HepG2 (cell line): Measurements from ENCODE around the gene VAC14. TPM values are rescaled to one million over a fixed set of nuclear protein-coding genes. Genes with fewer than 3 reads are reported as not detected.
A peak's percentile ranks its signal among the peaks of the same experiment; 100 is the strongest.

Experiments used
- ATF7 ChIP-seq, 2 experiments: fragments of 450-650 bp in 1 of 2; sonication (generic) in 1 of 2; formaldehyde crosslinking in 1 of 2; IDR thresholded peaks; 2 replicates each; pipeline versions ENCODE4 v1.4.0 to v1.6.1; 2016 to 2020; ENCODE audit warnings: antibody characterized with exemption in 1 of 2, mild to moderate bottlenecking in 1 of 2, missing genetic modification reagents in 1 of 2
- CHD4 ChIP-seq: fragments of 200-600 bp; sonication (generic); IDR thresholded peaks from 2 replicates; pipeline ENCODE4 v1.7.0; 2017; ENCODE audit warnings: mild to moderate bottlenecking, low read length, borderline replicate concordance
- HDAC1 ChIP-seq: sonication (generic); formaldehyde crosslinking; IDR thresholded peaks from 2 replicates; pipeline ENCODE4 v1.5.1; 2020; ENCODE audit warnings: mild to moderate bottlenecking, missing genetic modification reagents
- MIXL1 ChIP-seq: IDR thresholded peaks from 2 replicates; pipeline ENCODE4 v1.6.1; 2016
- NFIC ChIP-seq: IDR thresholded peaks from 2 replicates; pipeline ENCODE4 v1.6.1; 2012; ENCODE audit warnings: mild to moderate bottlenecking, low read length, inconsistent platforms
- PITX1 ChIP-seq: sonication (generic); formaldehyde crosslinking; IDR thresholded peaks from 2 replicates; pipeline ENCODE4 v1.5.1; 2020; ENCODE audit warnings: mild to moderate bottlenecking, missing genetic modification reagents
- SCMH1 ChIP-seq: sonication (generic); formaldehyde crosslinking; IDR thresholded peaks from 2 replicates; pipeline ENCODE4 v1.9.0; 2021; ENCODE audit warnings: missing genetic modification reagents, mild to moderate bottlenecking, borderline replicate concordance
- YEATS4 ChIP-seq: sonication (generic); formaldehyde crosslinking; IDR thresholded peaks from 2 replicates; pipeline ENCODE4 v1.4.0; 2020; ENCODE audit warnings: missing genetic modification reagents, borderline replicate concordance
- ZFP62 ChIP-seq: sonication (generic); formaldehyde crosslinking; IDR thresholded peaks from 2 replicates; pipeline ENCODE4 v1.4.0; 2020; ENCODE audit warnings: missing genetic modification reagents
- ZNF337 ChIP-seq: sonication (generic); formaldehyde crosslinking; IDR thresholded peaks from 2 replicates; pipeline ENCODE4 v1.5.1; 2020; ENCODE audit warnings: missing genetic modification reagents, low read depth, mild to moderate bottlenecking, borderline replicate concordance
- ZNF33B ChIP-seq: sonication (generic); formaldehyde crosslinking; IDR thresholded peaks from 2 replicates; pipeline ENCODE4 v1.5.1; 2020; ENCODE audit warnings: mild to moderate bottlenecking, missing genetic modification reagents
- ZNF7 ChIP-seq: IDR thresholded peaks from 2 replicates; pipeline ENCODE4 v1.6.1; 2016; ENCODE audit warnings: missing biosample characterization, missing genetic modification reagents
- ZSCAN25 ChIP-seq: sonication (generic); formaldehyde crosslinking; IDR thresholded peaks from 2 replicates; pipeline ENCODE4 v1.8.0; 2022; ENCODE audit warnings: mild to moderate bottlenecking, missing genetic modification reagents
- polyA plus RNA-seq, 8 experiments: library from polyadenylated mRNA; depleted of rRNA in 3 of 8; stranded (reverse) in 7 of 8; unstranded in 1 of 8; fragments of >200 nt; fragmentation: Illumina TruSeq in 4 of 8; extraction: Trizol in 4 of 8; gene quantifications; 2 replicates each; pipeline versions ENCODE4 v1.2.1 to v1.2.3, GENCODE V29; 2011 to 2016; ENCODE audit warnings: low read depth in 4 of 8, missing spikeins in 1 of 8, mixed read lengths in 1 of 8; ENCODE audit not compliant: insufficient read depth in 1 of 8
- total RNA-seq, 5 experiments: library from RNA; depleted of rRNA; stranded (reverse); fragments of >200 nt; fragmentation: Illumina TruSeq; extraction: Trizol; gene quantifications; 2 replicates each; pipeline ENCODE4 v1.2.3, GENCODE V29; 2016; ENCODE audit warnings: low read depth in 1 of 5
- TF ChIP-seq, protein P1 (sequence below): sonication (generic); formaldehyde crosslinking; IDR thresholded peaks from 2 replicates; pipeline ENCODE4 v1.4.0; 2020; ENCODE audit warnings: missing genetic modification reagents
- TF ChIP-seq, protein P2 (sequence below): IDR thresholded peaks from 2 replicates; pipeline ENCODE4 v1.6.1; 2012; ENCODE audit warnings: low read depth, low read length, improper control_type of control experiment
- TF ChIP-seq, protein P3 (sequence below): IDR thresholded peaks from 2 replicates; pipeline ENCODE4 v1.6.1; 2016; ENCODE audit warnings: low read depth, borderline replicate concordance
- TF ChIP-seq, protein P4 (sequence below): sonication (generic); formaldehyde crosslinking; IDR thresholded peaks from 2 replicates; pipeline ENCODE4 v1.5.1; 2020; ENCODE audit warnings: mild to moderate bottlenecking, missing genetic modification reagents, moderate library complexity

Gene VAC14
- total and polyA plus RNA-seq, 2 of the 13 experiments (the other 11 are each of a cell fraction or from before 2014, with no cell fraction given) = 23.5 to 24.6 TPM

DNA sequence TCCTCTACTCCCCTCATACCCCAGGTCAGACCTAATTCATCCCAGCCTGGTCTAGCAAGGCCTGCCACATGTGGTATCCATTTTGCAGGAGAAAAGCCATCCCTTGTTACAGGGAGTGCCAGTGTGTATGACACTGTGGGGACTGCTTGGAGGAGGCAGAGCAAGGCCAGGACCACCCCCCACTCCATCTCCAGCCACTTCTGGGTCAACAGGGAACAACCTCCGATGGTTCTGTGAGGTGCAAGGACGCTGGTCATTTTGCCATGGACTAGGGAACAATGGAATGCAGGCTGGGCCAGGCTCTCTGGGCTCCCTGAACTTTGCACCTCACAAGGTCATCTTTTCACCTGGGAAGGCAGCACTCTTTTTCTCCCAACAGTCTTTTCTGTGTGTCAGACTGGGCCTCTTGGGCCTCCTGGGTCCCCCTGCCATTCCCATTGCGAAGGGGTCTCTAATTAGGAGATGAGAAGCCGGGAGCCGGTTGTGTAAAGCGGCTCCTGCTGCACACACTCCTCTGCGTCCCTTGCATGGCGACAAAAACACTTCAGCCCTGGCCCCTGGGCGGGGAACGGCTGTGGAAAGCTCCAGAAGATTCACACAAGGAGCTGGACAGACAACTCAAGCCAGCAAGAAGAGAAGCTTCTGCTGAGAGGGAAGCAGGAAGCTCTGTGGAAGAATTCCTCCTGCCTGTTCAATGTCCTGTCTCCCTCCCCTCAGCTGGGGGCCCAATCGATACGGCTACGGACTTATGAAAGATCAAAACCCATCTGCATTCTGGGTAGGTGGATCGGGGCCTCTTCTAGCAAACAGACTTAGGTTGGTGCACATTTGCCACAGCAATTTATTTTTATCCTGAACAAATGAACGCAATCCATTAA lies 76.6 kb downstream of the VAC14 start (continued):
- TF ChIP-seq, protein P1, sequence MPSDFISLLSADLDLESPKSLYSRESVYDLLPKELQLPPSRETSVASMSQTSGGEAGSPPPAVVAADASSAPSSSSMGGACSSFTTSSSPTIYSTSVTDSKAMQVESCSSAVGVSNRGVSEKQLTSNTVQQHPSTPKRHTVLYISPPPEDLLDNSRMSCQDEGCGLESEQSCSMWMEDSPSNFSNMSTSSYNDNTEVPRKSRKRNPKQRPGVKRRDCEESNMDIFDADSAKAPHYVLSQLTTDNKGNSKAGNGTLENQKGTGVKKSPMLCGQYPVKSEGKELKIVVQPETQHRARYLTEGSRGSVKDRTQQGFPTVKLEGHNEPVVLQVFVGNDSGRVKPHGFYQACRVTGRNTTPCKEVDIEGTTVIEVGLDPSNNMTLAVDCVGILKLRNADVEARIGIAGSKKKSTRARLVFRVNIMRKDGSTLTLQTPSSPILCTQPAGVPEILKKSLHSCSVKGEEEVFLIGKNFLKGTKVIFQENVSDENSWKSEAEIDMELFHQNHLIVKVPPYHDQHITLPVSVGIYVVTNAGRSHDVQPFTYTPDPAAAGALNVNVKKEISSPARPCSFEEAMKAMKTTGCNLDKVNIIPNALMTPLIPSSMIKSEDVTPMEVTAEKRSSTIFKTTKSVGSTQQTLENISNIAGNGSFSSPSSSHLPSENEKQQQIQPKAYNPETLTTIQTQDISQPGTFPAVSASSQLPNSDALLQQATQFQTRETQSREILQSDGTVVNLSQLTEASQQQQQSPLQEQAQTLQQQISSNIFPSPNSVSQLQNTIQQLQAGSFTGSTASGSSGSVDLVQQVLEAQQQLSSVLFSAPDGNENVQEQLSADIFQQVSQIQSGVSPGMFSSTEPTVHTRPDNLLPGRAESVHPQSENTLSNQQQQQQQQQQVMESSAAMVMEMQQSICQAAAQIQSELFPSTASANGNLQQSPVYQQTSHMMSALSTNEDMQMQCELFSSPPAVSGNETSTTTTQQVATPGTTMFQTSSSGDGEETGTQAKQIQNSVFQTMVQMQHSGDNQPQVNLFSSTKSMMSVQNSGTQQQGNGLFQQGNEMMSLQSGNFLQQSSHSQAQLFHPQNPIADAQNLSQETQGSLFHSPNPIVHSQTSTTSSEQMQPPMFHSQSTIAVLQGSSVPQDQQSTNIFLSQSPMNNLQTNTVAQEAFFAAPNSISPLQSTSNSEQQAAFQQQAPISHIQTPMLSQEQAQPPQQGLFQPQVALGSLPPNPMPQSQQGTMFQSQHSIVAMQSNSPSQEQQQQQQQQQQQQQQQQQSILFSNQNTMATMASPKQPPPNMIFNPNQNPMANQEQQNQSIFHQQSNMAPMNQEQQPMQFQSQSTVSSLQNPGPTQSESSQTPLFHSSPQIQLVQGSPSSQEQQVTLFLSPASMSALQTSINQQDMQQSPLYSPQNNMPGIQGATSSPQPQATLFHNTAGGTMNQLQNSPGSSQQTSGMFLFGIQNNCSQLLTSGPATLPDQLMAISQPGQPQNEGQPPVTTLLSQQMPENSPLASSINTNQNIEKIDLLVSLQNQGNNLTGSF (CRISPR knock-in tag) = peak; percentile 39
- TF ChIP-seq ATF7 (IDR thresholded peaks at IDR 0.05) (no peak), ATF7 (CRISPR knock-in tag; IDR thresholded peaks at IDR 0.05) (peak; percentile 20; the same call in 1 of the 2 replicates), YEATS4 (CRISPR knock-in tag) (peak; percentile 10; the same call in 1 of the 2 replicates), ZFP62 (CRISPR knock-in tag) (no peak), ZNF33B (CRISPR knock-in tag) (0 out of 2 replicates have a peak, but pooled peaks have one; percentile 15), SCMH1 (CRISPR knock-in tag) (no peak), ZSCAN25 (CRISPR knock-in tag) (0 out of 2 replicates have a peak, but pooled peaks have one; percentile 49), NFIC (peak; percentile 60), PITX1 (peak; percentile 36; the same call in 1 of the 2 replicates), ZNF7 (0 out of 2 replicates have a peak, but pooled peaks have one; percentile 10), CHD4 (peak; percentile 82; the same call in 1 of the 2 replicates), HDAC1 (CRISPR knock-in tag) (peak; percentile 63), ZNF337 (no peak; the same call in 1 of the 2 replicates), MIXL1 (CRISPR knock-in tag) (peak; percentile 26)
- TF ChIP-seq, protein P2, sequence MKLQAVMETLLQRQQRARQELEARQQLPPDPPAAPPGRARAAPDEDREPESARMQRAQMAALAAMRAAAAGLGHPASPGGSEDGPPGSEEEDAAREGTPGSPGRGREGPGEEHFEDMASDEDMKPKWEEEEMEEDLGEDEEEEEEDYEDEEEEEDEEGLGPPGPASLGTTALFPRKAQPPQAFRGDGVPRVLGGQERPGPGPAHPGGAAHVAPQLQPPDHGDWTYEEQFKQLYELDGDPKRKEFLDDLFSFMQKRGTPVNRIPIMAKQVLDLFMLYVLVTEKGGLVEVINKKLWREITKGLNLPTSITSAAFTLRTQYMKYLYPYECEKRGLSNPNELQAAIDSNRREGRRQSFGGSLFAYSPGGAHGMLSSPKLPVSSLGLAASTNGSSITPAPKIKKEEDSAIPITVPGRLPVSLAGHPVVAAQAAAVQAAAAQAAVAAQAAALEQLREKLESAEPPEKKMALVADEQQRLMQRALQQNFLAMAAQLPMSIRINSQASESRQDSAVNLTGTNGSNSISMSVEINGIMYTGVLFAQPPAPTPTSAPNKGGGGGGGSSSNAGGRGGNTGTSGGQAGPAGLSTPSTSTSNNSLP = peak; percentile 90
- TF ChIP-seq, protein P3, sequence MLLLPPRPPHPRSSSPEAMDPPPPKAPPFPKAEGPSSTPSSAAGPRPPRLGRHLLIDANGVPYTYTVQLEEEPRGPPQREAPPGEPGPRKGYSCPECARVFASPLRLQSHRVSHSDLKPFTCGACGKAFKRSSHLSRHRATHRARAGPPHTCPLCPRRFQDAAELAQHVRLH = peak; percentile 79; the same call in 1 of the 2 replicates
- TF ChIP-seq, protein P4, sequence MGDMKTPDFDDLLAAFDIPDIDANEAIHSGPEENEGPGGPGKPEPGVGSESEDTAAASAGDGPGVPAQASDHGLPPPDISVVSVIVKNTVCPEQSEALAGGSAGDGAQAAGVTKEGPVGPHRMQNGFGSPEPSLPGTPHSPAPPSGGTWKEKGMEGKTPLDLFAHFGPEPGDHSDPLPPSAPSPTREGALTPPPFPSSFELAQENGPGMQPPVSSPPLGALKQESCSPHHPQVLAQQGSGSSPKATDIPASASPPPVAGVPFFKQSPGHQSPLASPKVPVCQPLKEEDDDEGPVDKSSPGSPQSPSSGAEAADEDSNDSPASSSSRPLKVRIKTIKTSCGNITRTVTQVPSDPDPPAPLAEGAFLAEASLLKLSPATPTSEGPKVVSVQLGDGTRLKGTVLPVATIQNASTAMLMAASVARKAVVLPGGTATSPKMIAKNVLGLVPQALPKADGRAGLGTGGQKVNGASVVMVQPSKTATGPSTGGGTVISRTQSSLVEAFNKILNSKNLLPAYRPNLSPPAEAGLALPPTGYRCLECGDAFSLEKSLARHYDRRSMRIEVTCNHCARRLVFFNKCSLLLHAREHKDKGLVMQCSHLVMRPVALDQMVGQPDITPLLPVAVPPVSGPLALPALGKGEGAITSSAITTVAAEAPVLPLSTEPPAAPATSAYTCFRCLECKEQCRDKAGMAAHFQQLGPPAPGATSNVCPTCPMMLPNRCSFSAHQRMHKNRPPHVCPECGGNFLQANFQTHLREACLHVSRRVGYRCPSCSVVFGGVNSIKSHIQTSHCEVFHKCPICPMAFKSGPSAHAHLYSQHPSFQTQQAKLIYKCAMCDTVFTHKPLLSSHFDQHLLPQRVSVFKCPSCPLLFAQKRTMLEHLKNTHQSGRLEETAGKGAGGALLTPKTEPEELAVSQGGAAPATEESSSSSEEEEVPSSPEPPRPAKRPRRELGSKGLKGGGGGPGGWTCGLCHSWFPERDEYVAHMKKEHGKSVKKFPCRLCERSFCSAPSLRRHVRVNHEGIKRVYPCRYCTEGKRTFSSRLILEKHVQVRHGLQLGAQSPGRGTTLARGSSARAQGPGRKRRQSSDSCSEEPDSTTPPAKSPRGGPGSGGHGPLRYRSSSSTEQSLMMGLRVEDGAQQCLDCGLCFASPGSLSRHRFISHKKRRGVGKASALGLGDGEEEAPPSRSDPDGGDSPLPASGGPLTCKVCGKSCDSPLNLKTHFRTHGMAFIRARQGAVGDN (CRISPR knock-in tag) = peak; percentile 91
